ENCODE measurements around the gene KIAA1586.
"Not testable (repeated sequence)": the region's sequence is repeated elsewhere in the genome, so short reads cannot be mapped to it uniquely, and the experiment has no call there.

Gene KIAA1586

GRCh38 chr6:57046332-57047256, at the start of gene KIAA1586:
TSS of gene KIAA1586 (plus strand) at chr6:57046693. CDS start at chr6:57046756, 63 bp downstream.
- DNase-seq (ENCODE audit: low read depth in 2 of 2), result peak; percentile 62 to 72

GRCh38 chr6:56999049-56999448, 47.4 kb upstream of the KIAA1586 start:
- no peak for DNase-seq (ENCODE audit: low read depth in 2 of 2)

- not testable (repeated sequence) for DNase-seq (ENCODE audit: low read depth in 2 of 2)
These were observed 46.7 kb upstream of the KIAA1586 start for GRCh38 chr6:56999748-57000147.

- DNase-seq (ENCODE audit: low read depth in 2 of 2), result no peak
These were observed 44.3 kb upstream of the KIAA1586 start for GRCh38 chr6:57002197-57002596.

- DNase-seq (ENCODE audit: low read depth in 2 of 2), result no peak
These were observed 42.2 kb upstream of the KIAA1586 start for GRCh38 chr6:57004292-57004691.

GRCh38 chr6:57006101-57006500, 40.4 kb upstream of the KIAA1586 start:
- DNase-seq (ENCODE audit: low read depth in 2 of 2), result no peak

- DNase-seq (ENCODE audit: low read depth in 2 of 2), result not testable (repeated sequence)
These were observed 38.4 kb upstream of the KIAA1586 start for GRCh38 chr6:57008069-57008468.

- DNase-seq (ENCODE audit: low read depth in 2 of 2), result no peak
These were observed 33.0 kb upstream of the KIAA1586 start for GRCh38 chr6:57013521-57013926.

GRCh38 chr6:57017069-57017468, 29.4 kb upstream of the KIAA1586 start:
- DNase-seq (ENCODE audit: low read depth in 2 of 2), result no peak

- no peak for DNase-seq (ENCODE audit: low read depth in 2 of 2)
These were observed 28.7 kb upstream of the KIAA1586 start for GRCh38 chr6:57017841-57018240.

- DNase-seq (ENCODE audit: low read depth in 2 of 2), result no peak
These were observed 27.1 kb upstream of the KIAA1586 start for GRCh38 chr6:57019434-57019833.

GRCh38 chr6:57021086-57021720, 25.3 kb upstream of the KIAA1586 start:
- no peak for DNase-seq (ENCODE audit: low read depth in 2 of 2)

- no peak for DNase-seq (ENCODE audit: low read depth in 2 of 2)
These were observed 22.2 kb upstream of the KIAA1586 start for GRCh38 chr6:57024321-57024720.

- DNase-seq (ENCODE audit: low read depth in 2 of 2), result no peak
These were observed 21.7 kb upstream of the KIAA1586 start for GRCh38 chr6:57024775-57025174.

- no peak for DNase-seq (ENCODE audit: low read depth in 2 of 2)
These were observed 20.5 kb upstream of the KIAA1586 start for GRCh38 chr6:57026001-57026400.

GRCh38 chr6:57027301-57027700, 19.2 kb upstream of the KIAA1586 start:
- DNase-seq (ENCODE audit: low read depth in 2 of 2), result no peak

- DNase-seq (ENCODE audit: low read depth in 2 of 2), result no peak
These were observed 17.3 kb upstream of the KIAA1586 start for GRCh38 chr6:57029213-57029612.

GRCh38 chr6:57033228-57033627, 13.3 kb upstream of the KIAA1586 start:
- DNase-seq (ENCODE audit: low read depth in 2 of 2), result no peak

GRCh38 chr6:57035549-57035948, 10.9 kb upstream of the KIAA1586 start:
- DNase-seq (ENCODE audit: low read depth in 2 of 2), result no peak

GRCh38 chr6:57038906-57039305, 7.6 kb upstream of the KIAA1586 start:
- DNase-seq (ENCODE audit: low read depth in 2 of 2), result no peak

GRCh38 chr6:57040011-57040410, 6.5 kb upstream of the KIAA1586 start:
- DNase-seq (ENCODE audit: low read depth in 2 of 2), result no peak

- DNase-seq (ENCODE audit: low read depth in 2 of 2), result not testable (repeated sequence)
These were observed 2.4 kb upstream of the KIAA1586 start for GRCh38 chr6:57044061-57044460.

GRCh38 chr6:57044568-57044967, 1.9 kb upstream of the KIAA1586 start:
- no peak for DNase-seq (ENCODE audit: low read depth in 2 of 2)
